NK-92 treated with Interleukin-12 subunit alpha and Interleukin-12 subunit beta, amount 100 ng/mL, for 24 hours (cell line): ENCODE results near the gene CYLD.

Source experiments
- DNase-seq: peaks from one replicate; lab custom pipeline; 2025; lab: John Stamatoyannopoulos, UW

Gene CYLD

GRCh38 chr16:50711862-50712559, 29.9 kb upstream of the CYLD start:
- no peak for DNase-seq

GRCh38 chr16:50712560-50712898, 29.4 kb upstream of the CYLD start:
- no peak for DNase-seq

- no peak for DNase-seq
Observed at GRCh38 chr16:50712956-50713355, 28.9 kb upstream of the CYLD start.

GRCh38 chr16:50717091-50717490, 24.8 kb upstream of the CYLD start:
- no peak for DNase-seq

- DNase-seq, result no peak
Observed at GRCh38 chr16:50717494-50717893, 24.4 kb upstream of the CYLD start.

GRCh38 chr16:50718061-50718760, 23.7 kb upstream of the CYLD start:
- DNase-seq, result no peak

GRCh38 chr16:50718761-50719400, 23.0 kb upstream of the CYLD start:
- no peak for DNase-seq

- DNase-seq, result no peak
Observed at GRCh38 chr16:50719401-50720337, 22.2 kb upstream of the CYLD start.

- DNase-seq, result peak; percentile 19
Observed at GRCh38 chr16:50721549-50722404, 20.1 kb upstream of the CYLD start.

- no peak for DNase-seq
Observed at GRCh38 chr16:50722405-50722737, 19.5 kb upstream of the CYLD start.

- no peak for DNase-seq
Observed at GRCh38 chr16:50722960-50723359, 18.9 kb upstream of the CYLD start.

GRCh38 chr16:50724306-50724705, 17.6 kb upstream of the CYLD start:
- DNase-seq, result no peak

GRCh38 chr16:50731130-50731988, 10.5 kb upstream of the CYLD start:
- DNase-seq, result no peak

GRCh38 chr16:50731989-50732832, 9.7 kb upstream of the CYLD start:
- no peak for DNase-seq

- no peak for DNase-seq
Observed at GRCh38 chr16:50733468-50733867, 8.4 kb upstream of the CYLD start.

- no peak for DNase-seq
Observed at GRCh38 chr16:50735629-50736122, 6.2 kb upstream of the CYLD start.

- no peak for DNase-seq
Observed at GRCh38 chr16:50736448-50736847, 5.4 kb upstream of the CYLD start.

GRCh38 chr16:50737420-50737959, 4.4 kb upstream of the CYLD start:
- no peak for DNase-seq

GRCh38 chr16:50739031-50739430, 2.9 kb upstream of the CYLD start:
- DNase-seq, result no peak
